Measurements from ENCODE around the gene SMIM38.
"Not testable (repeated sequence)": the region's sequence is repeated elsewhere in the genome, so short reads cannot be mapped to it uniquely, and the experiment has no call there.

SMIM38 gene

GRCh38 chr11:69148377-69148762, 7.4 kb upstream of the SMIM38 start:
- Histone ChIP-seq H3K79me2 (ENCODE audit: insufficient read depth, low read length) (no peaks in the 10 kb centered on the region), H3K27me3 (ENCODE audit: insufficient read depth, low read length) (no peaks in the 10 kb centered on the region; the same call in 1 of the 2 replicates), H3K27ac (ENCODE audit: low read depth, low read length, poor library complexity, severe bottlenecking) (no peak overlapping the region), H2AFZ (ENCODE audit: low read length) (no peak overlapping the region), H3K9me2 (ENCODE audit: low read depth, low read length) (no peaks in the 10 kb centered on the region), H3K4me1 (ENCODE audit: insufficient read depth, low read length, severe bottlenecking) (no peaks in the 10 kb centered on the region), H3K9me3 (ENCODE audit: low read length) (no peaks in the 10 kb centered on the region), H3F3A (ENCODE audit: insufficient read depth, low read length) (no peaks in the 10 kb centered on the region), H4K20me1 (ENCODE audit: insufficient read depth, low read length) (no peaks in the 10 kb centered on the region), H3K36me3 (ENCODE audit: insufficient read depth, low read length) (no peaks in the 10 kb centered on the region), H3K4me2 (ENCODE audit: low read length) (no peak overlapping the region), H3K4me3 (ENCODE audit: low read depth, low read length, poor library complexity, severe bottlenecking) (no peak overlapping the region), H3K9ac (ENCODE audit: low read length) (no peak overlapping the region)
- TF ChIP-seq EZH2 (IDR thresholded peaks at IDR 0.05; ENCODE audit: borderline replicate concordance, low read length) (no peak), CTCF (IDR thresholded peaks at IDR 0.05; ENCODE audit: low read length) (no peak)

GRCh38 chr11:69148806-69149205, 6.9 kb upstream of the SMIM38 start:
- Histone ChIP-seq H3K4me3 (ENCODE audit: low read depth, low read length, poor library complexity, severe bottlenecking) (no peak overlapping the region), H4K20me1 (ENCODE audit: insufficient read depth, low read length) (no peaks in the 10 kb centered on the region), H3K4me2 (ENCODE audit: low read length) (no peak overlapping the region), H3F3A (ENCODE audit: insufficient read depth, low read length) (no peaks in the 10 kb centered on the region), H3K9me3 (ENCODE audit: low read length) (no peaks in the 10 kb centered on the region), H3K36me3 (ENCODE audit: insufficient read depth, low read length) (no peaks in the 10 kb centered on the region), H3K9me2 (ENCODE audit: low read depth, low read length) (no peaks in the 10 kb centered on the region), H3K27me3 (ENCODE audit: insufficient read depth, low read length) (no peaks in the 10 kb centered on the region; the same call in 1 of the 2 replicates), H3K4me1 (ENCODE audit: insufficient read depth, low read length, severe bottlenecking) (no peaks in the 10 kb centered on the region), H3K79me2 (ENCODE audit: insufficient read depth, low read length) (no peaks in the 10 kb centered on the region), H3K27ac (ENCODE audit: low read depth, low read length, poor library complexity, severe bottlenecking) (no peak overlapping the region), H3K9ac (ENCODE audit: low read length) (no peak overlapping the region), H2AFZ (ENCODE audit: low read length) (no peak overlapping the region)
- TF ChIP-seq EZH2 (IDR thresholded peaks at IDR 0.05; ENCODE audit: borderline replicate concordance, low read length) (no peak), CTCF (IDR thresholded peaks at IDR 0.05; ENCODE audit: low read length) (no peak)

GRCh38 chr11:69149338-69150045, 6.2 kb upstream of the SMIM38 start:
- H3K36me3 ChIP-seq (ENCODE audit: insufficient read depth, low read length); H3K27me3 ChIP-seq (ENCODE audit: insufficient read depth, low read length); H3F3A ChIP-seq (ENCODE audit: insufficient read depth, low read length); H3K4me1 ChIP-seq (ENCODE audit: insufficient read depth, low read length, severe bottlenecking); H3K79me2 ChIP-seq (ENCODE audit: insufficient read depth, low read length); H3K9me3 ChIP-seq (ENCODE audit: low read length); H4K20me1 ChIP-seq (ENCODE audit: insufficient read depth, low read length); H3K4me3 ChIP-seq (ENCODE audit: low read depth, low read length, poor library complexity, severe bottlenecking); H3K27ac ChIP-seq (ENCODE audit: low read depth, low read length, poor library complexity, severe bottlenecking); H3K9ac ChIP-seq (ENCODE audit: low read length); H2AFZ ChIP-seq (ENCODE audit: low read length); H3K4me2 ChIP-seq (ENCODE audit: low read length); H3K9me2 ChIP-seq (ENCODE audit: low read depth, low read length): not testable (repeated sequence)

- Histone ChIP-seq H4K20me1 (ENCODE audit: insufficient read depth, low read length) (no peaks in the 10 kb centered on the region), H3K27ac (ENCODE audit: low read depth, low read length, poor library complexity, severe bottlenecking) (no peak overlapping the region), H3K79me2 (ENCODE audit: insufficient read depth, low read length) (no peaks in the 10 kb centered on the region), H3K4me2 (ENCODE audit: low read length) (no peak overlapping the region), H2AFZ (ENCODE audit: low read length) (no peak overlapping the region), H3K36me3 (ENCODE audit: insufficient read depth, low read length) (no peaks in the 10 kb centered on the region), H3K27me3 (ENCODE audit: insufficient read depth, low read length) (no peaks in the 10 kb centered on the region; the same call in 1 of the 2 replicates), H3K9me2 (ENCODE audit: low read depth, low read length) (no peaks in the 10 kb centered on the region), H3K9ac (ENCODE audit: low read length) (no peak overlapping the region), H3K4me3 (ENCODE audit: low read depth, low read length, poor library complexity, severe bottlenecking) (no peak overlapping the region), H3K9me3 (ENCODE audit: low read length) (no peaks in the 10 kb centered on the region), H3K4me1 (ENCODE audit: insufficient read depth, low read length, severe bottlenecking) (no peaks in the 10 kb centered on the region), H3F3A (ENCODE audit: insufficient read depth, low read length) (no peaks in the 10 kb centered on the region)
- TF ChIP-seq EZH2 (IDR thresholded peaks at IDR 0.05; ENCODE audit: borderline replicate concordance, low read length) (no peak), CTCF (IDR thresholded peaks at IDR 0.05; ENCODE audit: low read length) (no peak)
These were observed 5.6 kb upstream of the SMIM38 start for GRCh38 chr11:69150175-69150574.
